Neural progenitor cell (in vitro differentiated cells): ENCODE results near the gene ESRRG.

ENCODE experiments used
- EZH2 ChIP-seq: fragments of 200-600 bp; sonication (generic); IDR thresholded peaks from 2 replicates; pipeline ENCODE4 v1.6.1; 2017; ENCODE audit warnings: antibody characterized with exemption, mild to moderate bottlenecking, moderate library complexity
- TF ChIP-seq, protein P1 (sequence below): fragments of 200-600 bp; sonication (generic); IDR thresholded peaks from 2 replicates; pipeline ENCODE4 v1.5.1; 2017; ENCODE audit warnings: antibody characterized with exemption, mild to moderate bottlenecking

DNA sequence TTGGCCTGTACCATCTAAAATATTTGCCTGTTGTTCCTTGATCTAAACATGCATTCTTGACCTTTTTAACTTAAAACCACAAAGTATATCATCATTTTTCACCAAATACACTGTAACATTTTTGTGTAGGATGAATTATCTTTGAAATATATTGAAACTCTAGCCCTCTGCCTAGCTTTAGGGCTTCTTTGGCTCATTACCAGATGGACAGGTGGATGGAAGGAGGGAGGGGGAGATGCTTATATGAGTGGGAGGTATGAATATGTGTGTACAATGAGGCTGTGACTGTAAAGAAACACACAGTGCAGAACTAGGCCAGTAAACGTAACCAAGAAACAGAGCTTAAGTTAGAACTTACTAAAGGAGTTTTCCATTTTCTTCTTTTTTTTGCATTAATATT is 118.5 kb downstream of the ESRRG start:
- TF ChIP-seq, protein P1, sequence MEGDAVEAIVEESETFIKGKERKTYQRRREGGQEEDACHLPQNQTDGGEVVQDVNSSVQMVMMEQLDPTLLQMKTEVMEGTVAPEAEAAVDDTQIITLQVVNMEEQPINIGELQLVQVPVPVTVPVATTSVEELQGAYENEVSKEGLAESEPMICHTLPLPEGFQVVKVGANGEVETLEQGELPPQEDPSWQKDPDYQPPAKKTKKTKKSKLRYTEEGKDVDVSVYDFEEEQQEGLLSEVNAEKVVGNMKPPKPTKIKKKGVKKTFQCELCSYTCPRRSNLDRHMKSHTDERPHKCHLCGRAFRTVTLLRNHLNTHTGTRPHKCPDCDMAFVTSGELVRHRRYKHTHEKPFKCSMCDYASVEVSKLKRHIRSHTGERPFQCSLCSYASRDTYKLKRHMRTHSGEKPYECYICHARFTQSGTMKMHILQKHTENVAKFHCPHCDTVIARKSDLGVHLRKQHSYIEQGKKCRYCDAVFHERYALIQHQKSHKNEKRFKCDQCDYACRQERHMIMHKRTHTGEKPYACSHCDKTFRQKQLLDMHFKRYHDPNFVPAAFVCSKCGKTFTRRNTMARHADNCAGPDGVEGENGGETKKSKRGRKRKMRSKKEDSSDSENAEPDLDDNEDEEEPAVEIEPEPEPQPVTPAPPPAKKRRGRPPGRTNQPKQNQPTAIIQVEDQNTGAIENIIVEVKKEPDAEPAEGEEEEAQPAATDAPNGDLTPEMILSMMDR, result no peak
- TF ChIP-seq EZH2, result no peak
